H1 (cell line): ENCODE results near the gene RFPL1. TPM values are rescaled to one million over a fixed set of nuclear protein-coding genes. Genes with fewer than 3 reads are reported as not detected.

Experiments
- EGR1 ChIP-seq: IDR thresholded peaks from 2 replicates; pipeline ENCODE4 v1.6.1; 2011; ENCODE audit warnings: low read depth, low read length, borderline replicate concordance
- HDAC6 ChIP-seq: IDR thresholded peaks from one replicate; pipeline ENCODE4 v1.7.1; 2012; ENCODE audit warnings: low read depth, mild to moderate bottlenecking, inconsistent platforms, low read length, moderate library complexity
- POU5F1 ChIP-seq: IDR thresholded peaks from 2 replicates; pipeline ENCODE4 v1.6.1; 2011; ENCODE audit warnings: low read depth, mild to moderate bottlenecking, low read length, moderate library complexity
- SIRT6 ChIP-seq: IDR thresholded peaks from one replicate; pipeline ENCODE4 v1.7.1; 2012; ENCODE audit warnings: low read length, inconsistent platforms
- SP4 ChIP-seq: IDR thresholded peaks from 2 replicates; pipeline ENCODE4 v1.6.1; 2012; ENCODE audit warnings: low read length, inconsistent platforms
- polyA plus RNA-seq, 7 experiments: library from polyadenylated mRNA; depleted of rRNA in 3 of 7; stranded (reverse) in 5 of 7; unstranded in 2 of 7; fragments of >200 nt in 5 of 7; fragments of 200-250 nt in 2 of 7; gene quantifications; 1 replicate in 5 of 7; 2 replicates in 1 of 7; 4 replicates in 1 of 7; pipeline versions ENCODE4 v1.2.1 to v1.2.3, GENCODE V29; 2011 to 2013; ENCODE audit warnings: missing spikeins in 2 of 7, mixed read lengths in 2 of 7
- total RNA-seq: library from RNA; stranded (reverse); fragmentation: NEBNext Ultra II Directional; extraction: Animal tissue kit (Norgen Biotek cat#: 25700); gene quantifications from 2 replicates; pipeline ENCODE4 v1.2.1, GENCODE V29; 2021

The RFPL1 gene
- total and polyA plus RNA-seq, 2 of the 8 experiments (the other 6 are each of a cell fraction or from before 2014, with no cell fraction given), result not detected

- TF ChIP-seq SIRT6 (no peak), EGR1 (no peak), POU5F1 (no peak), HDAC6 (no peak), SP4 (no peak)
These were observed 15.9 kb downstream of the RFPL1 start (continued) for GRCh38 chr22:29454276-29454675.
